HCT116 (cell line): ENCODE data around the gene CDK5RAP2. TPM values are rescaled to one million over a fixed set of nuclear protein-coding genes. Genes with fewer than 3 reads are reported as not detected.

Experiments
- ATAC-seq: fragments of 200-7000 bp; cut with Tn5 transposase; 2 replicates; pipeline ENCODE4 v1.9.1; 2020; ENCODE audit warnings: mild to moderate bottlenecking, moderate library complexity
- BruUV-seq: library from RNA; stranded (reverse); fragments of 400-500 nt; replicated peaks from 2 replicates; lab custom pipeline; 2021; lab: Mats Ljungman, UMichigan
- CTCF ChIA-PET: fragments of 300-600 bp; sonication (Branson Sonifier 250); formaldehyde crosslinking; loops from one replicate; lab custom pipeline; 2021; ENCODE audit warnings: antibody characterized with exemption; lab: Charles Lee
- POLR2A ChIA-PET: fragments of 300-600, 350-600 bp; sonication (Branson Sonifier 250); formaldehyde crosslinking; loops from one replicate; lab custom pipeline; 2021; ENCODE audit warnings: antibody characterized with exemption; lab: Charles Lee
- RAD21 ChIA-PET, 2 experiments: fragments of 300-600 bp; sonication (Branson Sonifier 250); formaldehyde crosslinking; loops; one replicate each; lab custom pipeline; 2023; ENCODE audit warnings: low total read pairs in 2 of 2; ENCODE audit not compliant: uncharacterized antibody in 2 of 2, unreplicated experiment in 2 of 2, low non-redundant PET in 1 of 2; lab: Charles Lee
- DNase-seq: peaks from one replicate; pipeline ENCODE4 v3.0.0-alpha.2; 2010; ENCODE audit warnings: low read depth, low spot score
- H2AFZ ChIP-seq: fragments of 200-600 bp; shearing (Covaris generic), sonication (generic); 2 replicates; pipeline ENCODE4 v1.6.1; 2017; ENCODE audit warnings: low read depth, mixed run types, mixed read lengths, antibody characterized with exemption, low read length; ENCODE audit not compliant: poor library complexity, severe bottlenecking
- H3K27ac ChIP-seq: 2 replicates; pipeline ENCODE4 v1.5.1; 2012; ENCODE audit warnings: low read depth, low read length
- H3K27me3 ChIP-seq: fragments of 200-600 bp; sonication (generic); 2 replicates; pipeline ENCODE4 v1.6.1; 2016; ENCODE audit warnings: mixed run types, low read length, mixed read lengths; ENCODE audit not compliant: insufficient read depth
- H3K36me3 ChIP-seq, 2 experiments: fragments of 200-500 bp in 1 of 2; fragments of 200-600 bp in 1 of 2; sonication (Bioruptor generic) in 1 of 2; sonication (generic) in 1 of 2; 2 replicates each; pipeline versions ENCODE4 v1.5.1 to v1.6.1; 2014 to 2016; ENCODE audit warnings: low read length in 2 of 2, inconsistent platforms in 1 of 2, mixed read lengths in 1 of 2, mixed run types in 1 of 2; ENCODE audit not compliant: insufficient read depth in 2 of 2, control insufficient read depth in 1 of 2
- H3K4me1 ChIP-seq, 2 experiments: fragments of 200-600 bp in 1 of 2; sonication (generic) in 1 of 2; 2 replicates each; pipeline versions ENCODE4 v1.5.1 to v1.6.1; 2012 to 2017; ENCODE audit warnings: low read length in 2 of 2, inconsistent platforms in 1 of 2, mild to moderate bottlenecking in 1 of 2, mixed read lengths in 1 of 2, mixed run types in 1 of 2, moderate library complexity in 1 of 2; ENCODE audit not compliant: insufficient read depth in 2 of 2, control insufficient read depth in 1 of 2
- H3K4me2 ChIP-seq: fragments of 200-600 bp; sonication (generic); 2 replicates; pipeline ENCODE4 v1.6.1; 2017; ENCODE audit warnings: mixed run types, low read length, mixed read lengths
- H3K4me3 ChIP-seq, 2 experiments: fragments of 200-600 bp in 1 of 2; sonication (generic) in 1 of 2; replicated peaks in 1 of 2; 2 replicates each; pipeline ENCODE4 v1.5.1; 2011 to 2016; ENCODE audit warnings: low read length in 2 of 2, control low read depth in 1 of 2, low read depth in 1 of 2, mild to moderate bottlenecking in 1 of 2, mixed read lengths in 1 of 2, mixed run types in 1 of 2
- H3K79me2 ChIP-seq: fragments of 200-600 bp; sonication (generic); 2 replicates; pipeline ENCODE4 v1.6.1; 2017; ENCODE audit warnings: mild to moderate bottlenecking, mixed run types, low read length, moderate library complexity, mixed read lengths; ENCODE audit not compliant: insufficient read depth
- H3K9ac ChIP-seq: fragments of 200-600 bp; sonication (generic); 2 replicates; pipeline ENCODE4 v1.6.1; 2016; ENCODE audit warnings: low read length, mixed read lengths
- H3K9me2 ChIP-seq: fragments of 200-600 bp; sonication (generic), shearing (Covaris generic); 2 replicates; pipeline ENCODE4 v1.6.1; 2017; ENCODE audit warnings: mixed run types, mild to moderate bottlenecking, moderate library complexity; ENCODE audit not compliant: insufficient read depth
- H3K9me3 ChIP-seq, 2 experiments: fragments of 200-500 bp in 1 of 2; fragments of 200-600 bp in 1 of 2; sonication (Bioruptor generic) in 1 of 2; sonication (generic) in 1 of 2; 2 replicates each; pipeline ENCODE4 v1.6.1; 2014 to 2017; ENCODE audit warnings: low read length in 2 of 2, mixed read lengths in 2 of 2, inconsistent platforms in 1 of 2, low read depth in 1 of 2, mild to moderate bottlenecking in 1 of 2, mixed run types in 1 of 2, moderate library complexity in 1 of 2; ENCODE audit not compliant: control insufficient read depth in 1 of 2, insufficient read depth in 1 of 2
- H4K20me1 ChIP-seq: fragments of 200-600 bp; sonication (generic), shearing (Covaris generic); 2 replicates; pipeline ENCODE4 v1.6.1; 2017; ENCODE audit warnings: mixed run types, mild to moderate bottlenecking, moderate library complexity; ENCODE audit not compliant: insufficient read depth
- ATF3 ChIP-seq: IDR thresholded peaks from 2 replicates; pipeline ENCODE4 v1.6.1; 2012
- CBX3 ChIP-seq: IDR thresholded peaks from 2 replicates; pipeline ENCODE4 v1.6.1; 2012; ENCODE audit warnings: low read depth
- CEBPB ChIP-seq: IDR thresholded peaks from 2 replicates; pipeline ENCODE4 v1.6.1; 2012; ENCODE audit warnings: low read depth
- CTCF ChIP-seq, 3 experiments: fragments of 200-600 bp in 1 of 3; sonication (generic) in 1 of 3; IDR thresholded peaks in 2 of 3; conservative IDR thresholded peaks in 1 of 3; 2 replicates each; pipeline ENCODE4 v1.5.1; 2012 to 2017; ENCODE audit warnings: low read depth in 2 of 3, low read length in 2 of 3, antibody characterized with exemption in 1 of 3, borderline replicate concordance in 1 of 3, control low read depth in 1 of 3, mild to moderate bottlenecking in 1 of 3, mixed read lengths in 1 of 3, mixed run types in 1 of 3, moderate library complexity in 1 of 3; ENCODE audit not compliant: insufficient read depth in 1 of 3
- EGR1 ChIP-seq: IDR thresholded peaks from 2 replicates; pipeline ENCODE4 v1.6.1; 2012; ENCODE audit warnings: low read depth
- EZH2 ChIP-seq: fragments of 200-600 bp; sonication (generic); IDR thresholded peaks from 2 replicates; pipeline ENCODE4 v1.6.1; 2017; ENCODE audit warnings: antibody characterized with exemption, mixed run types
- EZH2phosphoT487 ChIP-seq: fragments of 200-600 bp; IDR thresholded peaks from 2 replicates; pipeline ENCODE4 v1.6.1; 2018; ENCODE audit warnings: antibody characterized with exemption, borderline replicate concordance
- FOSL1 ChIP-seq: IDR thresholded peaks from 2 replicates; pipeline ENCODE4 v1.6.1; 2012; ENCODE audit warnings: low read depth
- POLR2A ChIP-seq: IDR thresholded peaks from 2 replicates; pipeline ENCODE4 v1.7.0; 2011; ENCODE audit warnings: borderline replicate concordance; ENCODE audit not compliant: insufficient read depth, insufficient read length; ENCODE audit errors: extremely low read depth
- POLR2AphosphoS5 ChIP-seq: IDR thresholded peaks from 2 replicates; pipeline ENCODE4 v1.6.1; 2011; ENCODE audit warnings: mild to moderate bottlenecking, low read depth, low read length, moderate library complexity
- RAD21 ChIP-seq: IDR thresholded peaks from 2 replicates; pipeline ENCODE4 v1.6.1; 2012; ENCODE audit warnings: low read depth, mild to moderate bottlenecking
- SIN3A ChIP-seq: IDR thresholded peaks from 2 replicates; pipeline ENCODE4 v1.6.1; 2012; ENCODE audit warnings: low read depth
- SP1 ChIP-seq: IDR thresholded peaks from 2 replicates; pipeline ENCODE4 v1.6.1; 2012; ENCODE audit warnings: low read depth
- TCF7L2 ChIP-seq: IDR thresholded peaks from 2 replicates; pipeline ENCODE4 v1.7.0; 2011; ENCODE audit warnings: borderline replicate concordance, inconsistent platforms; ENCODE audit not compliant: insufficient read depth, insufficient read length; ENCODE audit errors: extremely low read depth
- YY1 ChIP-seq: IDR thresholded peaks from 2 replicates; pipeline ENCODE4 v1.6.1; 2011; ENCODE audit warnings: low read length, low read depth, moderate library complexity, mild to moderate bottlenecking; ENCODE audit not compliant: insufficient replicate concordance; ENCODE audit errors: extremely low read depth
- ZFX ChIP-seq: fragments of 450-650 bp; IDR thresholded peaks from 2 replicates; pipeline ENCODE4 v1.6.1; 2017
- ZNF274 ChIP-seq: fragments of 200-500 bp; sonication (Bioruptor generic); IDR thresholded peaks from 2 replicates; pipeline ENCODE4 v1.6.1; 2014; ENCODE audit warnings: mild to moderate bottlenecking, low read depth, low read length, inconsistent platforms
- intact Hi-C: fragments of 100-400 bp; cut with micrococcal nuclease; formaldehyde crosslinking; loops from 2 replicates; pipeline ENCODE4 v1.10.0; 2022
- total RNA-seq: library from RNA; stranded (reverse); gene quantifications from one replicate; pipeline ENCODE4 v1.2.1, GENCODE V29; 2021; ENCODE audit not compliant: unreplicated experiment
- TF ChIP-seq, protein P1 (sequence below): IDR thresholded peaks from 2 replicates; pipeline ENCODE4 v1.6.1; 2012
- TF ChIP-seq, protein P2 (sequence below): IDR thresholded peaks from 2 replicates; pipeline ENCODE4 v1.6.1; 2011; ENCODE audit warnings: mild to moderate bottlenecking, low read length, moderate library complexity; ENCODE audit not compliant: insufficient replicate concordance; ENCODE audit errors: extremely low read depth

The CDK5RAP2 gene
- total RNA-seq, 1 experiment from 2014 or later: 56.2 TPM

DNA sequence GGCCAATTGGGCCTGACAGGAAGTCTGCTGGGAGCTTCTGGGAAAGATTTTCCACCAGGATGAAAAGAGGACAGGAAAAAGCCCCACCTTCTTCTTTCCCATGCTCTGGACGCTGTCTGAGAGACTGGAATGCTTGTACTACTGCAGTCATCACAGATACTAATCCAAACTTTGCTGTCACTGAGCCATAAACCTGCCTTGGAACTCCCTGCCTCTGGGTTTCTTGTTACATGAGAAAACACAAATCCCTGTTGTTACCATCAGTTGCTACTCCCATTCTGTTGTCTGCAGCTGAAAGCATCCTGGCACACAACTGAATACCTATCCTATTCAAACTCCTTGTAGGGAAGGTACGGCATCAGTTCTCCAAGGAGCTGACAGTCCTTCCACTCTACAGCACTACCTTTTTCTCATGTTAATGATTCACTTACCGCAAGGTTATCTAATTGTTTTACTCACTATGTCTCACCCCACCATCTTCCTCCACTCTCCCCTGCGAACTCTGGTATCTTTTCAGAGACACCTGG is 167.5 kb downstream of the CDK5RAP2 start:
- Histone ChIP-seq H2AFZ (no peak overlapping the region), H3K9ac (no peak overlapping the region), H3K79me2 (no peaks in the 10 kb centered on the region), H3K4me3 (no peak overlapping the region), H3K36me3 (peaks cover 13 to 20% of the 10 kb centered on the region in 2 experiments; a peak in 3 of 4 replicates), H3K27me3 (no peaks in the 10 kb centered on the region), H3K9me3 (no peaks in the 10 kb centered on the region), H3K27ac (no peak overlapping the region), H3K4me2 (no peak overlapping the region), H3K9me2 (no peaks in the 10 kb centered on the region), H4K20me1 (no peaks in the 10 kb centered on the region), H3K4me1 (no peaks in the 10 kb centered on the region)
- BruUV-seq: no TSS peak
- DNase-seq: no peak
- no peak for ATAC-seq
- CTCF ChIA-PET: no interaction called here
- intact Hi-C loops: no loop called here
- TF ChIP-seq CBX3 (no peak), CEBPB (no peak), ZFX (no peak), RAD21 (no peak), FOSL1 (no peak), SP1 (no peak), POLR2AphosphoS5 (no peak), TCF7L2 (no peak), CTCF (IDR thresholded peaks at IDR 0.05 in 2 of 3, conservative IDR thresholded peaks at IDR 0.05 in 1 of 3; ENCODE audit: borderline replicate concordance in 1 of 3, insufficient read depth in 1 of 3, low read depth in 2 of 3, low read length in 2 of 3) (no peak), YY1 (no peak), POLR2A (no peak), EZH2 (no peak), EGR1 (no peak), SIN3A (no peak), ATF3 (no peak), ZNF274 (no peak), EZH2phosphoT487 (no peak)
- TF ChIP-seq, protein P1, sequence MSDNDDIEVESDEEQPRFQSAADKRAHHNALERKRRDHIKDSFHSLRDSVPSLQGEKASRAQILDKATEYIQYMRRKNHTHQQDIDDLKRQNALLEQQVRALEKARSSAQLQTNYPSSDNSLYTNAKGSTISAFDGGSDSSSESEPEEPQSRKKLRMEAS: no peak
- TF ChIP-seq, protein P2, sequence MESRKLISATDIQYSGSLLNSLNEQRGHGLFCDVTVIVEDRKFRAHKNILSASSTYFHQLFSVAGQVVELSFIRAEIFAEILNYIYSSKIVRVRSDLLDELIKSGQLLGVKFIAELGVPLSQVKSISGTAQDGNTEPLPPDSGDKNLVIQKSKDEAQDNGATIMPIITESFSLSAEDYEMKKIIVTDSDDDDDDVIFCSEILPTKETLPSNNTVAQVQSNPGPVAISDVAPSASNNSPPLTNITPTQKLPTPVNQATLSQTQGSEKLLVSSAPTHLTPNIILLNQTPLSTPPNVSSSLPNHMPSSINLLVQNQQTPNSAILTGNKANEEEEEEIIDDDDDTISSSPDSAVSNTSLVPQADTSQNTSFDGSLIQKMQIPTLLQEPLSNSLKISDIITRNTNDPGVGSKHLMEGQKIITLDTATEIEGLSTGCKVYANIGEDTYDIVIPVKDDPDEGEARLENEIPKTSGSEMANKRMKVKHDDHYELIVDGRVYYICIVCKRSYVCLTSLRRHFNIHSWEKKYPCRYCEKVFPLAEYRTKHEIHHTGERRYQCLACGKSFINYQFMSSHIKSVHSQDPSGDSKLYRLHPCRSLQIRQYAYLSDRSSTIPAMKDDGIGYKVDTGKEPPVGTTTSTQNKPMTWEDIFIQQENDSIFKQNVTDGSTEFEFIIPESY: no peak
- POLR2A ChIA-PET: no interaction called here
- RAD21 ChIA-PET: no interaction called here
